ENCODE data around the gene SNX8.

Gene SNX8

GRCh38 chr7:2258661-2259365, 55.4 kb downstream of the SNX8 start:
- no peak for DNase-seq

- DNase-seq, result no peak
These were observed 56.6 kb downstream of the SNX8 start for GRCh38 chr7:2257651-2258050.

- no peak for DNase-seq
These were observed 57.1 kb downstream of the SNX8 start for GRCh38 chr7:2257046-2257551.

GRCh38 chr7:2256306-2257045, 57.8 kb downstream of the SNX8 start:
- no peak for DNase-seq

- DNase-seq, result no peak
These were observed 58.8 kb downstream of the SNX8 start for GRCh38 chr7:2255145-2256139.

- no peak for DNase-seq
These were observed 59.7 kb downstream of the SNX8 start for GRCh38 chr7:2254429-2255144.

GRCh38 chr7:2253525-2254244, 60.6 kb downstream of the SNX8 start:
- DNase-seq, result no peak

GRCh38 chr7:2253021-2253420, 61.2 kb downstream of the SNX8 start:
- no peak for DNase-seq

- DNase-seq, result no peak
These were observed 62.1 kb downstream of the SNX8 start for GRCh38 chr7:2251841-2252771.

GRCh38 chr7:2251381-2251780, 62.9 kb downstream of the SNX8 start:
- no peak for DNase-seq

- no peak for DNase-seq
These were observed 64.4 kb downstream of the SNX8 start for GRCh38 chr7:2249744-2250323.

- no peak for DNase-seq
These were observed 65.1 kb downstream of the SNX8 start for GRCh38 chr7:2248984-2249694.

- no peak for DNase-seq
These were observed 66.9 kb downstream of the SNX8 start for GRCh38 chr7:2247141-2247995.

- DNase-seq, result no peak
These were observed 68.2 kb downstream of the SNX8 start for GRCh38 chr7:2245883-2246675.

- DNase-seq, result no peak
These were observed 69.7 kb downstream of the SNX8 start for GRCh38 chr7:2244404-2244995.

GRCh38 chr7:2243458-2243857, 70.8 kb downstream of the SNX8 start:
- DNase-seq, result no peak
